H9 (cell line): ENCODE data around the gene TCF15. TPM values are rescaled to one million over a fixed set of nuclear protein-coding genes. Genes with fewer than 3 reads are reported as not detected.

Experiments used
- DNase-seq: peaks from one replicate; pipeline ENCODE4 v3.0.0-alpha.2; 2017
- H2AFZ ChIP-seq: one replicate; pipeline ENCODE4 v1.6.1; 2013; ENCODE audit warnings: mild to moderate bottlenecking, low read length, control low read depth, moderate library complexity
- H2AK5ac ChIP-seq: 2 replicates; pipeline ENCODE4 v1.6.1; 2013; ENCODE audit warnings: low read length, control low read depth, mixed read lengths; ENCODE audit not compliant: insufficient read length
- H2BK120ac ChIP-seq: one replicate; pipeline ENCODE4 v1.6.1; 2013; ENCODE audit warnings: low read depth, mild to moderate bottlenecking, low read length, control low read depth, inconsistent platforms; ENCODE audit not compliant: poor library complexity, severe bottlenecking
- H2BK12ac ChIP-seq: 2 replicates; pipeline ENCODE4 v1.6.1; 2013; ENCODE audit warnings: low read length, control low read depth, mixed read lengths, low read depth; ENCODE audit not compliant: insufficient read length
- H2BK15ac ChIP-seq: 2 replicates; pipeline ENCODE4 v1.6.1; 2013; ENCODE audit warnings: low read depth, low read length, control low read depth
- H2BK20ac ChIP-seq: one replicate; pipeline ENCODE4 v1.6.1; 2013; ENCODE audit warnings: low read depth, mild to moderate bottlenecking, low read length, control low read depth, inconsistent platforms; ENCODE audit not compliant: poor library complexity, severe bottlenecking
- H2BK5ac ChIP-seq: 2 replicates; pipeline ENCODE4 v1.6.1; 2013; ENCODE audit warnings: low read length, control low read depth, mixed read lengths; ENCODE audit not compliant: insufficient read length
- H3K14ac ChIP-seq: 2 replicates; pipeline ENCODE4 v1.6.1; 2013; ENCODE audit warnings: low read length, control low read depth; ENCODE audit not compliant: insufficient read depth
- H3K18ac ChIP-seq: 2 replicates; pipeline ENCODE4 v1.6.1; 2013; ENCODE audit warnings: low read depth, mild to moderate bottlenecking, mixed read lengths, low read length, control low read depth; ENCODE audit not compliant: insufficient read length
- H3K23ac ChIP-seq: 2 replicates; pipeline ENCODE4 v1.6.1; 2013; ENCODE audit warnings: low read length, control low read depth, mixed read lengths, low read depth; ENCODE audit not compliant: insufficient read length
- H3K23me2 ChIP-seq: 2 replicates; pipeline ENCODE4 v1.6.1; 2013; ENCODE audit warnings: low read depth, mild to moderate bottlenecking, mixed read lengths, low read length, control low read depth; ENCODE audit not compliant: insufficient read length, poor library complexity, severe bottlenecking
- H3K27ac ChIP-seq: 2 replicates; pipeline ENCODE4 v1.5.1; 2013; ENCODE audit warnings: low read length, control low read depth, mixed read lengths, low read depth; ENCODE audit not compliant: insufficient read length
- H3K27me3 ChIP-seq: 2 replicates; pipeline ENCODE4 v1.6.1; 2013; ENCODE audit warnings: low read length, control low read depth, inconsistent platforms; ENCODE audit not compliant: insufficient read depth
- H3K4ac ChIP-seq: 2 replicates; pipeline ENCODE4 v1.6.1; 2013; ENCODE audit warnings: low read depth, mild to moderate bottlenecking, control low read depth, inconsistent platforms, low read length, moderate library complexity
- H3K4me1 ChIP-seq: 2 replicates; pipeline ENCODE4 v1.6.1; 2013; ENCODE audit warnings: low read length, control low read depth, inconsistent platforms; ENCODE audit not compliant: insufficient read depth
- H3K4me2 ChIP-seq: 2 replicates; pipeline ENCODE4 v1.6.1; 2013; ENCODE audit warnings: low read length, control low read depth, mixed read lengths; ENCODE audit not compliant: insufficient read length, insufficient read depth
- H3K56ac ChIP-seq: 2 replicates; pipeline ENCODE4 v1.6.1; 2013; ENCODE audit warnings: low read depth, mild to moderate bottlenecking, mixed read lengths, low read length, control low read depth; ENCODE audit not compliant: insufficient read length
- H3K79me1 ChIP-seq: 2 replicates; pipeline ENCODE4 v1.6.1; 2013; ENCODE audit warnings: low read depth, mild to moderate bottlenecking, moderate library complexity, low read length, control low read depth, inconsistent platforms; ENCODE audit not compliant: insufficient read depth, poor library complexity, severe bottlenecking
- H3K79me2 ChIP-seq: 2 replicates; pipeline ENCODE4 v1.6.1; 2013; ENCODE audit warnings: low read length, control low read depth, inconsistent platforms; ENCODE audit not compliant: insufficient read depth
- H3K9ac ChIP-seq: 2 replicates; pipeline ENCODE4 v1.6.1; 2013; ENCODE audit warnings: low read length, control low read depth, mixed read lengths; ENCODE audit not compliant: insufficient read length; ENCODE audit errors: extremely low read depth
- H3K9me3 ChIP-seq: one replicate; pipeline ENCODE4 v1.6.1; 2013; ENCODE audit warnings: low read depth, low read length, inconsistent platforms; ENCODE audit not compliant: control insufficient read depth
- H3T11ph ChIP-seq: one replicate; pipeline ENCODE4 v1.6.1; 2013; ENCODE audit warnings: mild to moderate bottlenecking, low read length, control low read depth, inconsistent platforms
- H4K20me1 ChIP-seq: one replicate; pipeline ENCODE4 v1.6.1; 2013; ENCODE audit not compliant: control insufficient read depth, insufficient read length, insufficient read depth
- H4K5ac ChIP-seq: 2 replicates; pipeline ENCODE4 v1.6.1; 2013; ENCODE audit warnings: low read depth, mild to moderate bottlenecking, mixed read lengths, low read length, control low read depth; ENCODE audit not compliant: insufficient read length
- H4K8ac ChIP-seq: replicated peaks from 2 replicates; pipeline ENCODE4 v1.6.1; 2013; ENCODE audit warnings: low read length, control low read depth, mixed read lengths, low read depth; ENCODE audit not compliant: insufficient read length
- H4K91ac ChIP-seq: 2 replicates; pipeline ENCODE4 v1.6.1; 2013; ENCODE audit warnings: low read depth, mild to moderate bottlenecking, moderate library complexity, mixed read lengths, low read length, control low read depth; ENCODE audit not compliant: insufficient read length
- H3K27ac Mint-ChIP-seq, 3 experiments: 2 replicates in 2 of 3; 3 replicates in 1 of 3; pipeline ENCODE4 v1.8.0; 2020 to 2021; ENCODE audit warnings: mixed read lengths in 3 of 3, mild to moderate bottlenecking in 1 of 3, moderate library complexity in 1 of 3
- H3K27me3 Mint-ChIP-seq: 2 replicates; pipeline ENCODE4 v1.8.0; 2021; ENCODE audit warnings: low read depth, mild to moderate bottlenecking, moderate library complexity, mixed read lengths
- H3K36me3 Mint-ChIP-seq, 3 experiments: 2 replicates in 2 of 3; 3 replicates in 1 of 3; pipeline ENCODE4 v1.8.0; 2020 to 2021; ENCODE audit warnings: low read depth in 3 of 3, mixed read lengths in 3 of 3; ENCODE audit not compliant: insufficient read depth in 1 of 3
- H3K4me1 Mint-ChIP-seq, 2 experiments: 2 replicates each; pipeline ENCODE4 v1.8.0; 2020; ENCODE audit warnings: mixed read lengths in 2 of 2
- H3K4me3 Mint-ChIP-seq, 2 experiments: 2 replicates in 1 of 2; 3 replicates in 1 of 2; pipeline ENCODE4 v1.8.0; 2020 to 2021; ENCODE audit warnings: mild to moderate bottlenecking in 2 of 2, mixed read lengths in 2 of 2, moderate library complexity in 1 of 2
- H3K9me3 Mint-ChIP-seq, 2 experiments: 2 replicates in 1 of 2; 3 replicates in 1 of 2; pipeline ENCODE4 v1.8.0; 2020; ENCODE audit warnings: mild to moderate bottlenecking in 2 of 2, mixed read lengths in 2 of 2, moderate library complexity in 1 of 2
- WGBS: extraction: QIAGEN DNeasy Blood & Tissue Kit; methylation state at CpG from one replicate; pipeline ENCODE4 v1.1.7; 2013; ENCODE audit warnings: missing lambda C conversion rate, low lambda C conversion rate, mixed read lengths; ENCODE audit not compliant: insufficient read length; ENCODE audit errors: extremely low coverage; 5-methylcytosine and 5-hydroxymethylcytosine counted together
- total RNA-seq: library from RNA; stranded (reverse); gene quantifications from 2 replicates; pipeline ENCODE4 v1.2.1, GENCODE V29; 2021
- TF ChIP-seq, protein P1 (sequence below): fragments of 200-600 bp; sonication (generic); conservative IDR thresholded peaks from 3 replicates; pipeline ENCODE4 v1.8.0; 2021; ENCODE audit warnings: antibody characterized with exemption, mild to moderate bottlenecking

The TCF15 gene
- total RNA-seq, 1 experiment from 2014 or later = 2.0 TPM

DNA sequence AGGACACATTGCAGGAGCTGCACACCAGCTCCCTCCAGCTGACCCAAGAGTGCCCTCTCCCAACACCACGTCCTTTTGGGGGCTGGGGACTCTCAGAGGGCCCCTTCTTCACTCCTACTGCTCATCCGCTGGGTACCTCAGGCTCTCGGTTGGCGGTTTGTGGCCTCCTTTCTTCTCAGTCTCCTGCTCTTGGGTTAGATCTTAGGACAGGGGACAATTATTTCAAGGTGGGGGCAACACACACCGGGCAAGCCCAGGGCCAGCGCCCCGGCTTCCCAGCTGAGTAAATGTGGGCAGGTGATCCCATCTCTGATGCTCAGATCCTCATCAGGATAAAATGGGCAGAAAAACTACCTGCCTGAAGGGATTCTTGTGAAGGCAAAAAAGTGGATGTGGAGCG is 1.1 kb downstream of the TCF15 start:
- Mint-ChIP-seq H3K27ac (peak overlapping the region in 1 of 3 experiments; percentile 59; a peak in 1 of 7 replicates), H3K9me3 (no peaks in the 10 kb centered on the region), H3K4me1 (peaks cover 7 to 35% of the 10 kb centered on the region in 2 experiments), H3K4me3 (peak overlapping the region; percentile 55 to 83), H3K27me3 (peaks cover 52% of the 10 kb centered on the region), H3K36me3 (peaks cover 0 to 2% (median 2%) of the 10 kb centered on the region in 3 experiments; a peak in 2 of 7 replicates)
- H4K20me1 ChIP-seq = peaks cover 3% of the 10 kb centered on the region
- peak overlapping the region; percentile 63 for H3K4me2 ChIP-seq
- TF ChIP-seq, protein P1, sequence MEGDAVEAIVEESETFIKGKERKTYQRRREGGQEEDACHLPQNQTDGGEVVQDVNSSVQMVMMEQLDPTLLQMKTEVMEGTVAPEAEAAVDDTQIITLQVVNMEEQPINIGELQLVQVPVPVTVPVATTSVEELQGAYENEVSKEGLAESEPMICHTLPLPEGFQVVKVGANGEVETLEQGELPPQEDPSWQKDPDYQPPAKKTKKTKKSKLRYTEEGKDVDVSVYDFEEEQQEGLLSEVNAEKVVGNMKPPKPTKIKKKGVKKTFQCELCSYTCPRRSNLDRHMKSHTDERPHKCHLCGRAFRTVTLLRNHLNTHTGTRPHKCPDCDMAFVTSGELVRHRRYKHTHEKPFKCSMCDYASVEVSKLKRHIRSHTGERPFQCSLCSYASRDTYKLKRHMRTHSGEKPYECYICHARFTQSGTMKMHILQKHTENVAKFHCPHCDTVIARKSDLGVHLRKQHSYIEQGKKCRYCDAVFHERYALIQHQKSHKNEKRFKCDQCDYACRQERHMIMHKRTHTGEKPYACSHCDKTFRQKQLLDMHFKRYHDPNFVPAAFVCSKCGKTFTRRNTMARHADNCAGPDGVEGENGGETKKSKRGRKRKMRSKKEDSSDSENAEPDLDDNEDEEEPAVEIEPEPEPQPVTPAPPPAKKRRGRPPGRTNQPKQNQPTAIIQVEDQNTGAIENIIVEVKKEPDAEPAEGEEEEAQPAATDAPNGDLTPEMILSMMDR = no peak
- no peak overlapping the region for H3K23ac ChIP-seq
- H3T11ph ChIP-seq = no peak overlapping the region
- peaks cover 12% of the 10 kb centered on the region; the same call in 1 of the 2 replicates for H3K27me3 ChIP-seq
- no peak overlapping the region for H4K5ac ChIP-seq
- H3K4ac ChIP-seq = no peak overlapping the region
- no CpG with 5 or more reads among the region's 8 CpGs for WGBS
- DNase-seq = no peak
- no peaks in the 10 kb centered on the region for H3K79me1 ChIP-seq
- H3K79me2 ChIP-seq = no peaks in the 10 kb centered on the region
- H3K9me3 ChIP-seq = no peaks in the 10 kb centered on the region
- H3K27ac ChIP-seq = no peak overlapping the region
- no peak overlapping the region for H3K14ac ChIP-seq
- H2AFZ ChIP-seq = no peak overlapping the region
- H3K9ac ChIP-seq = no peak overlapping the region
- peaks cover 8% of the 10 kb centered on the region for H3K23me2 ChIP-seq
- no peak overlapping the region for H2BK5ac ChIP-seq
- H3K4me1 ChIP-seq = no peaks in the 10 kb centered on the region
- no peak overlapping the region for H2BK12ac ChIP-seq
- H2BK20ac ChIP-seq = no peak overlapping the region
- H3K56ac ChIP-seq = no peak overlapping the region
- H4K8ac ChIP-seq = no peak overlapping the region
- no peak overlapping the region for H2AK5ac ChIP-seq
- no peak overlapping the region for H2BK15ac ChIP-seq
- H4K91ac ChIP-seq = no peak overlapping the region
- no peak overlapping the region for H2BK120ac ChIP-seq
- no peak overlapping the region for H3K18ac ChIP-seq
